Common myeloid progenitor, CD34-positive (primary cell): Measurements from ENCODE around the gene KHDRBS1.

Experiments
- CTCF ChIA-PET: fragments of 350-600 bp; sonication (Branson Sonifier 250); formaldehyde crosslinking; loops from one replicate; lab custom pipeline; 2021; ENCODE audit warnings: antibody characterized with exemption; lab: Charles Lee
- POLR2A ChIA-PET: fragments of 350-600 bp; sonication (Branson Sonifier 250); formaldehyde crosslinking; loops from one replicate; lab custom pipeline; 2021; ENCODE audit warnings: antibody characterized with exemption; lab: Charles Lee
- DNase-seq, 3 donors: peaks; one replicate each; pipeline versions ENCODE4 v3.0.0 to v3.0.0-alpha.2; 2013
- H3K27ac ChIP-seq, 2 experiments: 1 replicate in 1 of 2; 2 replicates in 1 of 2; pipeline ENCODE4 v1.7.0; 2013; ENCODE audit warnings: inconsistent platforms in 2 of 2, low read length in 2 of 2, mild to moderate bottlenecking in 2 of 2, low read depth in 1 of 2, moderate library complexity in 1 of 2; ENCODE audit not compliant: severe bottlenecking in 2 of 2, insufficient read depth in 1 of 2, poor library complexity in 1 of 2
- H3K27me3 ChIP-seq, 5 experiments: replicated peaks in 2 of 5; 1 replicate in 3 of 5; 2 replicates in 2 of 5; pipeline versions ENCODE4 v1.6.1 to v1.7.0; 2013; ENCODE audit warnings: low read length in 4 of 5, mild to moderate bottlenecking in 2 of 5, moderate library complexity in 2 of 5, inconsistent platforms in 1 of 5; ENCODE audit not compliant: insufficient read depth in 5 of 5, control insufficient read depth in 4 of 5
- H3K36me3 ChIP-seq, 4 experiments: 1 replicate in 2 of 4; 2 replicates in 2 of 4; pipeline versions ENCODE4 v1.6.1 to v1.7.0; 2013; ENCODE audit warnings: low read length in 3 of 4, control low read depth in 1 of 4, mild to moderate bottlenecking in 1 of 4; ENCODE audit not compliant: control insufficient read depth in 4 of 4, insufficient read depth in 4 of 4
- H3K4me1 ChIP-seq, 4 experiments: 1 replicate in 3 of 4; 2 replicates in 1 of 4; pipeline versions ENCODE4 v1.6.1 to v1.7.1; 2013; ENCODE audit warnings: low read length in 3 of 4, mild to moderate bottlenecking in 3 of 4, control low read depth in 1 of 4, inconsistent platforms in 1 of 4, moderate library complexity in 1 of 4; ENCODE audit not compliant: control insufficient read depth in 4 of 4, insufficient read depth in 4 of 4; ENCODE audit errors: control extremely low read depth in 1 of 4
- H3K4me3 ChIP-seq, 7 experiments: 1 replicate in 4 of 7; 2 replicates in 3 of 7; pipeline versions ENCODE4 v1.5.1 to v1.7.0; 2013; ENCODE audit warnings: mild to moderate bottlenecking in 7 of 7, low read length in 6 of 7, moderate library complexity in 6 of 7, inconsistent platforms in 2 of 7, low read depth in 2 of 7, control low read depth in 1 of 7; ENCODE audit not compliant: insufficient read depth in 4 of 7, control insufficient read depth in 1 of 7; ENCODE audit errors: extremely low read depth in 1 of 7
- H3K9me3 ChIP-seq, 5 experiments: 1 replicate in 4 of 5; 2 replicates in 1 of 5; pipeline versions ENCODE4 v1.6.1 to v1.7.1; 2013; ENCODE audit warnings: low read length in 4 of 5, mild to moderate bottlenecking in 2 of 5, inconsistent platforms in 1 of 5, low read depth in 1 of 5, moderate library complexity in 1 of 5; ENCODE audit not compliant: control insufficient read depth in 4 of 5, insufficient read depth in 2 of 5; ENCODE audit errors: control extremely low read depth in 1 of 5
- WGBS: methylation state at CpG from one replicate; pipeline ENCODE4 v1.1.5; 2013; ENCODE audit not compliant: insufficient coverage; 5-methylcytosine and 5-hydroxymethylcytosine counted together

Gene KHDRBS1

GRCh38 chr1:32091591-32091990, 77.9 kb downstream of the KHDRBS1 start:
- Histone ChIP-seq H3K4me3 (no peak overlapping the region), H3K27me3 (no peaks in the 10 kb centered on the region), H3K36me3 (peaks cover 10 to 56% (median 41%) of the 10 kb centered on the region in 4 experiments), H3K9me3 (no peaks in the 10 kb centered on the region), H3K27ac (no peak overlapping the region), H3K4me1 (no peaks in the 10 kb centered on the region)
- WGBS: 97% methylated on average over 15 of the region's 15 CpGs
- ChIA-PET CTCF (interaction anchor here (0.5 to 1.7 kb wide), 2 partner anchors 17 to 18 kb away, joined by 3 to 4 read pairs; partner anchors contain the start of gene KPNA6), POLR2A (no interaction called here)
- DNase-seq: no peak
